ENCODE data around the gene PGAP6.
"Not testable (repeated sequence)": the region's sequence is repeated elsewhere in the genome, so short reads cannot be mapped to it uniquely, and the experiment has no call there.

The PGAP6 gene, protein sequence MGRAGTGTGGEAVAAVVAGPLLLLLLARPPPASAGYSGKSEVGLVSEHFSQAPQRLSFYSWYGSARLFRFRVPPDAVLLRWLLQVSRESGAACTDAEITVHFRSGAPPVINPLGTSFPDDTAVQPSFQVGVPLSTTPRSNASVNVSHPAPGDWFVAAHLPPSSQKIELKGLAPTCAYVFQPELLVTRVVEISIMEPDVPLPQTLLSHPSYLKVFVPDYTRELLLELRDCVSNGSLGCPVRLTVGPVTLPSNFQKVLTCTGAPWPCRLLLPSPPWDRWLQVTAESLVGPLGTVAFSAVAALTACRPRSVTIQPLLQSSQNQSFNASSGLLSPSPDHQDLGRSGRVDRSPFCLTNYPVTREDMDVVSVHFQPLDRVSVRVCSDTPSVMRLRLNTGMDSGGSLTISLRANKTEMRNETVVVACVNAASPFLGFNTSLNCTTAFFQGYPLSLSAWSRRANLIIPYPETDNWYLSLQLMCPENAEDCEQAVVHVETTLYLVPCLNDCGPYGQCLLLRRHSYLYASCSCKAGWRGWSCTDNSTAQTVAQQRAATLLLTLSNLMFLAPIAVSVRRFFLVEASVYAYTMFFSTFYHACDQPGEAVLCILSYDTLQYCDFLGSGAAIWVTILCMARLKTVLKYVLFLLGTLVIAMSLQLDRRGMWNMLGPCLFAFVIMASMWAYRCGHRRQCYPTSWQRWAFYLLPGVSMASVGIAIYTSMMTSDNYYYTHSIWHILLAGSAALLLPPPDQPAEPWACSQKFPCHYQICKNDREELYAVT

DNA sequence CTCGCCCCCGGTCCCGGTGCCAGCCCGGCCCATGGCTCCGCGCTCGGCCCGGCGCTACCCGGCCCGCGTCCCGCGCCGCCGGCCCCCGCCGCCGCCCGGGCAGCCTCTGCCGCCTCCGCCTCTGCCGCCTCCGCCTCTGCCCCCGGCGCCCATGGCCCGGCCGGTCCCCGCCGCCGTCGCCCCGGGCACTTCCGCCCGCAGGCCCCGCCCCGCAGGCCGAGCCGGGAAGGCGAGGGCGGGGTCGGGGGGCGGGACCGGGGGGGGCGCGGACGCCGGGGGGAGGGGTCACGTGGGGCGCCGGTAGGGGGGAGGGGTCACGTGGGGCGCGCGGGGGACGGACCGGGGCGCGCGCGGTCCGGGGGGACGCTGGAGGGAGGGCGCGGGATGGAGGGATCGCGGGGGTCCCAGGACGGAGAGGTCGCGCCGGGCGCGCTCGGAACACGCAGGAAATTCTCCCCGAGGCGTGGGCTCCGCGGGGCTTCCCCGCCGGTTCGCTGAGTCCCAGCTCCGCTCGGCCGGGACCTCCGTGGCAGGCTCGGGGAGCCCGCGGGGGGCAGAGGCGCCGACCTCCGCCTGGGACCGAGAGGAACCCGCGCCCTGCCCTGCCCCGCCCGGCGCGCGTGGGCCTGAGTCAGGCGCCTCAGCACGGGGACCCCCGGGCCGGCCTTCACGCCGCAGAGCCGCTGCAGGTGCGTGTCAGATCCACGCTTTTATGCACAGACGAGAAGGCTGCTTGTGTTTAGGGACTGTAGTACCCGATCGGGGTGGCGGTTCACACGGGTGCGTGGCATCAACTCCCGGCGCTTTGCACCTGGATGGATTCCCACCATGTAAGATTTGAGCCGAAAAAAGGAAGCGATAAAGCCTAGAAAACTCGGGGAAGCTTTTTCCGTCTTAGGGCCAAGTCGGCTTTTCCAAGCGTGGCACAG is at the start of gene PGAP6:
Gene PGAP6, minus strand, starts transcription at position 190 of the 929 bp plus-strand sequence. Its CDS starts 157 bp downstream, at position 33.
- DNase-seq (ENCODE audit: low read depth): no peak

DNA sequence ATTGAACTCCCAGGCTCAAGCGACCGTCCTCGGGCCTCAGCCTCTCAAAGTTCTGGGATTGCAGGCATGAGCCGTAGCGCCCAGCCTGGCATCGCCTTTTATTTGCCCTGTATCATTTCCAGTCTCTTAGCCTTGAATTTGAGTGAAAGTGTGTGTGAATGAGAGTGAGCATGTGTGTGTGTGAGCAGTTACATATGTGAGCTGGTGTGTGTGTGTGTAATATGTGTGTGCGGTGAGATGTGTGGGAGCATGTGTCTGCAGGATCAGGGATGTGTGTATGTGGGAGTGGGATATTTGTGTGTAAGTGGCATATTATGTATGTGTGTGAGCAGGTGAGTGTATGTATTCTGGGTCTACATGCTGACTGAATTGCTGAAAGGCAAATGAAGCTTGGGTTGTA is 49.1 kb upstream of the PGAP6 start:
- DNase-seq (ENCODE audit: low read depth): no peak

DNA sequence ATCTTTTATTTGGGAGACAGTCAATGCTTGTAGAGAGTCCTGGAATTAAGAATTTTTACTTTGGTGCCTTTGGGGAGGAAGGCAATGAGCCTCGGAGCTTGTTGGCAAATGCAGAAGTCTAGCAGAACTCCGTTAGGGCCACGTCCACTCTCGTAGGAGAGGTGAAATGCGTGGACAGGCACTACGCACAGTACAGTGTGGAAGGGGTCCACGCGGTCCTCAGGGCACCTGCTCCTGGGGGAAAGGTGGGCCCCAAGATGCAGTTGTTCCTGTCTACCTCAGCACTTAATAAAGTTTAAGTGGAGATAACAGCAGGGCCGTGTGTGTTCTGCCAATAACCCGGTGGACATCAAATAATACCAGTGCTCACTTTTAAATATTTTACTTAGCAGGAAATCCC is 45.5 kb upstream of the PGAP6 start:
- no peak for DNase-seq (ENCODE audit: low read depth)

DNA sequence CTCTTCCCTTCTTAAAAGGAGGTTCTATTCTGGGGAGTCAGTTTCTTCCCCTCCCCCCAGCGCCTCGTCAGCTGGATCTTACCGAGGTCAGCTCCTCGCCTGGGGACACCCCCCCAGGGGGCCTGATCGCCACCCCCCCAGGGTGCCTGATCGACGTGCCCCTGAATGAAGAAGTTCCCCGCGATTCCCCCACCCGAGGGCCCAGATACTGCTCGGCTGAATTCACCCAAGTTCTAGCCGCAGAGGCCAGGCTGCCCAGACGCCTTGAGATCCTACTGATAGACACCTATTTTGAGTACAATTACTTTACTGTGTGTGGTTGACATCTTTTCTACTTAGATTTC is 45.1 kb upstream of the PGAP6 start:
- DNase-seq (ENCODE audit: low read depth): no peak

DNA sequence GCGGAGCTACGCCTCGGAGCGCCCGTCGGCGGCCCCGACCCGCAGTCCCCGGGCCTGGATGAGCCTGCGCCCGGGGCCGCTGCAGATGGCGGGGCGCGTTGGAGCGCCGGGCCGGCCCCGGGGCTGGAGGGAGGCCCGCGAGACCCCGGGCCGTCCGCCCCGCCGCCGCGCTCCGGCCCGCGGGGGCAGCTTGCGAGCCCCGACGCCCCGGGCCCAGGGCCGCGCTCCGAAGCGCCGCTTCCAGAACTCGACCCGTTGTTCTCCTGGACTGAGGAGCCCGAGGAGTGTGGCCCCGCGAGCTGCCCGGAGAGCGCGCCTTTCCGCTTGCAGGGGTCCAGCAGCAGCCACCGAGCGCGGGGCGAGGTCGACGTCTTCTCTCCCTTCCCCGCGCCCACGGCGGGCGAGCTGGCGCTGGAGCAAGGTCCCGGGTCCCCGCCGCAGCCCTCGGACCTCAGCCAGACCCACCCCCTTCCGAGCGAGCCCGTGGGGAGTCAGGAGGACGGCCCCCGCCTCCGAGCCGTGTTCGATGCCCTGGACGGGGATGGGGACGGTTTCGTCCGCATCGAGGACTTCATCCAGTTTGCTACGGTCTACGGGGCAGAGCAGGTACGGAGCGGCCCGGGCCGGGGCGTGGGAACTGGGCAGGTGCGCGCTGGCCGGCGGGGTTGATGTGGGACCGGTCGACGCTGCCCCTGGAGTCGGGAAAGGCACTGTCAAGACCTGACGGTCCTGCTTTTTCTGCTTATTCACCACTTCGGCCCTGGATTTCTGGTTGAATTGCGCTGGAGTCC is 44.5 kb upstream of the PGAP6 start:
- no peak for DNase-seq (ENCODE audit: low read depth)

DNA sequence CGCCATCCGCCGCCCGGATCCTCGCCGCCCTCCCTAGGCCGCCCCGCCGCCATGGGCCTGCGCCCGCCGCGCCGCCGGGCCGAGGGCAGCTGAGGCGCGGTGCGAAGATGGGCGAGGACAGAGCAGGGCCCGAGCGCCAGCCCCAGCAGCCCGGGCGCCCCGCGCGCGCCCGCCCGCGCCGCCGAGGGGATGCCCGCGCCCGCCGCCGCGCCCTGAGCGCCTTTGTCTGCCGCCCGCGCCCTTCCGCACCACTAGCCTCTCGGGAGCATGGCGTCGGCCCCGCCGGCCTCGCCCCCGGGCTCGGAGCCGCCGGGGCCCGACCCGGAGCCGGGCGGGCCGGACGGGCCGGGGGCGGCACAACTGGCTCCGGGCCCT is 43.9 kb upstream of the PGAP6 start:
- no peak for DNase-seq (ENCODE audit: low read depth)

DNA sequence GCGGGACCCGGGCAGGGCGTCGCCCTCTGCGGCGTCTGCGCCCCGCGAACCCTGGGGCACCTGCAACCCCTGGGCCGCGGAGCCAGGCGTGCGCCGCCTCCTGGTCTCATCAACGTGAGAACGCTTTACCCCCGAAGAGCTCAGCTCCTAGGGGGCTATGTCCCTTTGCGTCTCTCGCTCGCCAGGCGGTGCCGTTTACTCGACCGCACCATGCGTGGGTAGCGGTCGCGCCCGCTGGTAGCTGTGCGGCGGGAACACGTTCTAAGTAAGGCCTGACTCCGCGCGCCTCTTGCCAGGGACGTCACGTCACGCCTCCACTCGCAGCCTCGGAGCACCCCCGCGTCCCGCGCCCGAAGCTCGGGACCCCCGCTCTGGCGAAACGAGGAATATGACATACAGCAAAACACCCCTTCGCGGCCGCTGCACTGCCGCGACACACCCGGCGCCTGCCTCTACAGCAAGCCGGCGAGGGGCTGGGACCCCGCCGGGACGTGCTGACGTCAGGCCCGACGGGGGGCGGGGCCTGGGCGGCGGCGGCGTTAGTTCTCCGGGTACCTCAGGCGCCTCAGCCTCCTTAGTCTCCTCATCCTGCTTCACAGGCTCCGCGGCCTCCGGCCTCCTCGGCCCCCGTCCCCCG is 43.4 kb upstream of the PGAP6 start, which contains the start of gene RAB11FIP3:
Gene RAB11FIP3, plus strand, starts transcription at position 568 of the 637 bp plus-strand sequence. CDS start 358 bp downstream, outside the sequence.
- peak; percentile 63 for DNase-seq (ENCODE audit: low read depth)

DNA sequence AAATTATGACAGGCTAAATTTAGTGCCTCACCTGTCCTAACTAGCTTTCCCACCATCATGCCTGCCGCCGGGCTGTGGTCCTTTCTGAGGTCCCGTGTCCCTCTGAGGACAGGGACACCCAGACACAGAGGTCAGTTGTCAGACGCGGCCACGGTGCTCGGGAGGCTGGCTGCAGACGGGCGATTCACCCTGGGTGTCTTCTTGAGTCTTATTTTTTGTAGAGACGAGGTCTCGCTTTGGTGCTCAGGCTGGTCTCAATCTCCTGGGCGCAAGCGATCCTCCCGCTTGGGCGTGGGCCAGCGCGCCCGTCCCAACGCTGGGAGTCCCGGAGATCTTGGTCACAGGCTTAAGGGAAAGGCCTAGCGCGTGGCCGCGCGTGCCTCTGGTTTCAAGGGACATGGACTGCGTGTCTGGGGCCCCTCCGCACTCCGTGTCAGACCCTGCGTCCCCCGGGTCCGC is 42.9 kb upstream of the PGAP6 start:
- DNase-seq (ENCODE audit: low read depth): no peak

DNA sequence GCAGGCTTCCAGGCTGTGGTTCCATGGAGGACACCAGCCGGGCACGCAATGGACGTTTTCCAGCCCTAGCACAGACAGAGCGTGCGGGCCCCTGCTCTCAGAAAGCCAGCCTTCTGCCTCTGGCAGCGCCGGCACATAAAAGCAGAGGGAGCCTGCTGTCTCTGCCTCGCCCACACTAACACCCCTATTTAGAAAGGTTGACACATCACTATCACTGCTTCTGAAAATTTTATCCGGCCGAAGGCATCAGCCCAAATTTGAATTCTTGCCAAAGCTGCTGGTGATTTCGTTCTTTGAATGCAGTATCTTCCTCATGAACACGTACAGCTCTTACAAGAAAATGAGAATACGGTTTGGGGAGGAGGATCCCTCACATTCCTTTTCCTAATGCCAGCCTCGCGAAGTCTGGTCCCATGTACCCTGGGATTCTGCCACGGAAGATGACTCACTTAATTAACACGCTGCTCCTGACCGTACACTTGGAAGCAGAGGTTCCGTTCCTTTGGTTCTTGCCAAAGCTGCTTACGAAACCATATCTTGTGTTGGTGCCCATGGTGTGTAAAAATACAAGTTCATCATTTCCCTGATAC is 42.4 kb upstream of the PGAP6 start:
- DNase-seq (ENCODE audit: low read depth): no peak

DNA sequence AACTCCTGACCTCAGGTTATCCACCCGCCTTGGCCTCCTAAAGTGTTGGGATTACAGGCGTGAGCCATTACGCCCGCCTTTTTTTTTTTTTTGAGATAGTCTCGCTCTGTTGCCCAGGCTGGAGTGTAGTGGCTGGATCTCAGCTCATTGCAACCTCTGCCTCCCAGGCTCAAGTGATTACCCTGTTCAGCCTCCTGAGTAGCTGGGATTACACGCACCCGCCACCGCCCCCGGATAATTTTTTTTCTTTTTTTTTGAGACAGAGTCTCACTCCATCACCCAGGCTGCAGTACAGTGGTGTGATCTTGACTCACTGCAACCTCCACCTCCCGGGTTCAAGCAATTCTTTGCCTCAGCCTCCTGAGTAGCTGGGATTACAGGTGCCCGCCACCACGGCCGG is 40.4 kb upstream of the PGAP6 start:
- DNase-seq (ENCODE audit: low read depth): not testable (repeated sequence)

DNA sequence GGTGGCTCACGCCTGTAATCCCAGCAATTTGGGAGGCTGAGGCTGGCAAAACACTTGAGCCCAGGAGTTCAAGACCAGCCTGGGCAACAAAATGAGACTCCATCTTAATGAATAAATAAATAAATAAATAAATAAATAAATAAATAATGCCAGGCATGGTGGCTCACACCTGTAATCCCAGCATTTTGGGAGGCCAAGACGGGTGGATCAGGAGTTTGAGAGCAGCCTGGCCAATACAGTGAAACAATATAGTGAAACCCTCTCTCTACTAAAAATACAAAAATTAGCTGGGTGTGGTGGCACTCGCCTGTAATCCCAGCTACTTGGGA is 33.4 kb upstream of the PGAP6 start:
- not testable (repeated sequence) for DNase-seq (ENCODE audit: low read depth)

DNA sequence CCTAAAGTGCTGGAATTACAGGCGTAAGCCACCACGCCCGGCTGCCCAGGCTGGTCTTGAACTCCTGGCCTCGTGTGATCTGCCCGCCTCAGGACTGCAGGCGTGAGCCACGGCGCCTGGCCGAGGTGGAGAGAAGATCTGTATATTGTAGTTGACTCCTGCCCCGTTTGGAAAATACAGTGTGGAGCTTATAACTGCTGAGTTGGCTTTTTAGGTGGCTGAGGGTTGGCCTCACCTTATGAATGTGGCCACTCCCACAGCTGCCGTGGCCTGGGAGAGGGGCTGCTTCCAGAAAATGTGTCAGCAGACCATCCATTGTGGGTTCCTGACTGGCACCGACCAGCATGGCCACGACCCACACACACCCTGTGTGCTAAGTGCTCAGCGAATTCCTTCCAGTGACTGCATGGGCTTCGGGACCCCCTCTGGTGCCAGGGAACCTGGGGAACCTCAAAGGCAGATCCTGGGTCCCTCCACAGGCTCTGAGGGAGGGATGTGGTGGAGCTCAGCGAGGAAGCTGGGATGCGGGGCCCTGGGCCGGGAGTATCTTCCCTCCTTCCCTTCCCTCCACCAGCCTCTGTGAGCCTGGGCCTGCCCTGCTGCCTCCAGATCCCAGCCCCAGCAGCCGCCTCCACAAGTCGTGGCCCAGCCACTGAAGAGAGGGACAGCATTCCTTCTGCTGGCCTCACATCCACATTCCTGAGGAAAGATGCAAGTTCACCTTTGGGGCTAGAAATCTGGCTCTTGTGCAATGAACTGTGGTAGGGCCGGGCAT is 32.8 kb upstream of the PGAP6 start:
- no peak for DNase-seq (ENCODE audit: low read depth)

DNA sequence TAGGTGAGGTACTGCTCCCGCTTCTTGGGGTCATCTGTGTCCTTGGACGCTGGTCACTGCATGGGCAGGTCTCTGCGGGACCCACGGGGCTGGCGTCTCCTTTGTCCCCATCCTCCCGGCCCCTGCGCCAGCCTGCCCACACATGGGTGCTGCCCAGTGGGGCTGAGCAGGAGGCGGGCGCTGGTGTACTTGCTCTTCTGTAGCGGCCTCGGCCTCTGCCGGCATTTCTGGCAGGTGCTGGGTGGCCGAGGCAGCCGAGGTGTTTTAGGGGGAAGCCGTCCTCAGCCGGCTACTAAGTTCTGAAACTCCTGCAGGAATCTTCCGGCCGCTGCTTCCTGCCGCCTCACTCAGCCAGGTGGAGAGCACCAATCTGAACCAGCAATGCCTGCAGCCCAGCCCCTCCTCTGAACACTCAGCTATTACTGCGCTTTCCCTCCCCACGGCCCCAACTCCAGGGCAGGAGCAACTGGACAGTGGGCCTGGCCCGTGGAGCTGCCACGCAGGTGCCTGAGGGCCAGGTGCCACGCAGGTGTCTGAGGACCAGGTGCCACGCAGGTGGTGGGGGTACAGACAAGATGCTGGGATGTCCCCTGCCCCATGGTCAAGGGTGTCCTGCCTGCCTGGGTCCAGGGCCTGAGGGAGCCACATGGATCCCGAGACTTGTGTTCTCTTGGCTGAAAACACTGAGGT is 29.9 kb upstream of the PGAP6 start:
- no peak for DNase-seq (ENCODE audit: low read depth)

DNA sequence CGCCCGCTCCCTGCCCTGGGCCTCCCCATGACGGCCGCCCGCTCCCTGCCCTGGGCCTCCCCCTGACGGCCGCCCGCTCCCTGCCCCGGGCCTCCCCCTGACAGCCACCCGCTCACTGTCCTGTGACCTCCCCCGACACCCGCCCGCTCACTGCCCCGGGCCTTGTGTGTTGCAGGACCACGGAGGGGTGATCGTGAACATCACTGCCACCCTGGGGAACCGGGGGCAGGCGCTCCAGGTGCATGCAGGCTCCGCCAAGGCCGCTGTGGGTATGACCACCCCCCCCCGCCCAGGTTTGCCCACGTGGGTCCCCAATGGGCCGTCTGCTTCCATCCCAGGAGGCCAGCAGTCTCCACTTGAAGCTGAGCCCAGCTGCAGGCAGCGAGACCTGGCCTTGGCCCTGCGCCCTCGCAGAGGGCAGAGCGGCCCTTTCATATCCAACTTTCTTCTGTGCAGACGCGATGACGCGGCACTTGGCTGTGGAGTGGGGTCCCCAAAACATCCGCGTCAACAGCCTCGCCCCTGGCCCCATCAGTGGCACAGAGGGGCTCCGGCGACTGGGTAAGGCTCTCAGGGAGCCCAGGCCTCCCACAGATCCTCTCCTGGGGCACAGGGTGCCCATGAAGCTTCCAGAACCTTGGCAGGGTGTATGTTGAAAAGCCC is 28.9 kb upstream of the PGAP6 start:
- no peak for DNase-seq (ENCODE audit: low read depth)

DNA sequence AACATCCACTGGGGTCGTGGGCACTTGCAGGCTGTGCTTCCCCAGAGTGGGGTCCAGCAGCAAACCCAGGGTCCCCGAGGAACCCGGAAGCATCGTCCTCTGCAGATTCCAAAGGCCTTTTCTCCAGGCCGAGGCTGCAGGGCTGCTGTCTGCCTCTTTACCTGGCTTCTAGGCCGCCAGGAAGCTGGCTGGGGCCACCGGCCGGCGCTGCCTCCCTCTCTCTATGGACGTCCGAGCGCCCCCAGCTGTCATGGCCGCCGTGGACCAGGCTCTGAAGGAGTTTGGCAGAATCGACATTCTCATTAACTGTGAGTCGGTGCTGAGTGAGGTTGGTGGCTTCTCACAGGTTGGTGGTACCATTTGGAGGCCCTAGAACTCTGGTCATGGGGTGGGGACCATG is 25.5 kb upstream of the PGAP6 start:
- no peak for DNase-seq (ENCODE audit: low read depth)

DNA sequence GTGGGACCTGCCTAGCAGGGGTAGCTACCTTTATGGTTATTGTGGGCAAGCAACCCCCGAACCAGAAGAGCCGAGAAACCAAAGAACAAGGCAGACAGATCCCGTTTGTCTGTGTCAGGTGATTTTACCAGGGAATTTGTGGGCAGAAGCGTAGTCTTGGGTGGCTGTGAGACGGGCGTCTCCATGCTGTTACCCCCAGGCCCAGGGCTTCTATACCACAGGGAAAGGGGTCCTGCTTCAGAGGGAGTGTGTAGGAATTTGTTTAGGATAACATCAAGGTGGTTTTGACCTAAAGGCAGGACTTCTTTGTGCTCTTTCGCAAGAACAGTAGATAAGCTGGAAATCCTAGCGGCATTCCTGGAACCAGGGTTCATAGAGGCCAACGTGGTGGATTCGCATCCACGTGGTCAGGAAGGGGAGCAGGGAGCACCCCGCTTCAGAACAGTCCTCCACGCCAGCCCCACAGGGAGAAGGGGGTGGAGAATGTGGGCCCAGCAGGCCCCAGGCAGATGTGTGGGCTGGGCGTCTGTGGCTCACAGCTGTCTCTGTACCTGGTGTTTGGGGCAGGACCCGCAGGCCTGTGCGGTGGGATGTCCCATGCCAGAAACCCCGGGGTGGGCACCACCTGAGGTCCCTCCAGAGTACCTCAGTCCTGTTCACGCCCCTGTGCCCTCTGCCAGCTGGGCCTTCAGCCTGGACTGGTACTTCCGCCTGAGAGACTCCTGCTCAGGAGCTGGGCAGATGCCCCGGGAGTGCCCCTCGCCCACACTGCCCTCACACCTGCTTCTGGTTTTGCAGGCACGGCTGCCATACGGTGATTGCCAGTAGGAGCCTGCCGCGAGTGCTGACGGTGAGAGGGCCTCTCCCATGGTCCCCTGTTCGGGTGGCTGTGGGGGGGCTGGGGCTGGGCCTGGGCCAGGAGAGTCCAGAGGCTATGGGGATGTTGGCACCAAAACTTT is 24.0 kb upstream of the PGAP6 start:
- DNase-seq (ENCODE audit: low read depth): no peak

DNA sequence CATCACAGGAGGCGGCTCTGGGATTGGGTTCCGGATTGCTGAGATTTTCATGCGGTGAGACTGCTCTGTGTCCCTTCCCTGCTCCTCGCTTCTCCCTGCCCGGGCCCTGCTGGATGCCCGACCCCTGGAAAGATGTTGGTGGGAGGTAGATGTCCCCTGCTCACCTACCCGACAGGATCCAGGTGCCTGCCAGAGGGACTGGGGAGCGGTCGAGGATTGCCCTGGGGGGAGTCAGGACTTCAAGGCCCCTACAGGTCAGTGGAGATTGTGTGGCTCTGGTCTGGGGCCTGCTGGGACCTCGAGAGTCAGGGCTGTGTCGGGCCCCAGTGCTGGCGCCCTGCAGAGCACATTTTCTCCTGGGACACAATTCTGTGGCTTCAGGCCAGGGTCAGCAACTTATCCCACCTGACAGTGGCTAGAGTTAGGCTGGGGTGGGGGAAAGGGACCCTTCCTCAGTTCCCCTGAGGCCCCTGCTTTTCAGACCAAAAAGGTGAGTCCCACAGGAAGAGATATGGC is 23.3 kb upstream of the PGAP6 start:
- DNase-seq (ENCODE audit: low read depth): no peak
